HG03521 (cell line): ENCODE measurements around the gene YPEL2.

Experiments used
- ATAC-seq: cut with Tn5 transposase; IDR thresholded peaks from one replicate; pipeline ENCODE4 v1.9.1; 2021; ENCODE audit warnings: mild to moderate bottlenecking, moderate library complexity; ENCODE audit not compliant: unreplicated experiment

The YPEL2 gene

GRCh38 chr17:59427996-59428395, 96.5 kb downstream of the YPEL2 start:
- ATAC-seq: no peak

GRCh38 chr17:59428916-59429485, 97.5 kb downstream of the YPEL2 start:
- no peak for ATAC-seq

- ATAC-seq: no peak
Observed at GRCh38 chr17:59431601-59432000, 100.1 kb downstream of the YPEL2 start.

- no peak for ATAC-seq
Observed at GRCh38 chr17:59432657-59433056, 101.2 kb downstream of the YPEL2 start.

- no peak for ATAC-seq
Observed at GRCh38 chr17:59433586-59433985, 102.1 kb downstream of the YPEL2 start.

GRCh38 chr17:59434429-59434828, 103.0 kb downstream of the YPEL2 start:
- no peak for ATAC-seq

- ATAC-seq: no peak
Observed at GRCh38 chr17:59435238-59435637, 103.8 kb downstream of the YPEL2 start.

GRCh38 chr17:59436900-59437299, 105.4 kb downstream of the YPEL2 start:
- no peak for ATAC-seq

- no peak for ATAC-seq
Observed at GRCh38 chr17:59437791-59438281, 106.4 kb downstream of the YPEL2 start.

GRCh38 chr17:59439262-59439661, 107.8 kb downstream of the YPEL2 start:
- ATAC-seq: no peak

- no peak for ATAC-seq
Observed at GRCh38 chr17:59439741-59440211, 108.3 kb downstream of the YPEL2 start.

GRCh38 chr17:59440757-59441463, 109.5 kb downstream of the YPEL2 start:
- peak; percentile 56 for ATAC-seq

GRCh38 chr17:59441464-59442096, 110.1 kb downstream of the YPEL2 start:
- no peak for ATAC-seq

- ATAC-seq: no peak
Observed at GRCh38 chr17:59443106-59443505, 111.7 kb downstream of the YPEL2 start.
